ENCODE measurements around the gene NELL1.

GRCh38 chr11:20917306-20917705, 247.9 kb downstream of the NELL1 start:
- TF ChIP-seq IRF3 (IDR thresholded peaks at IDR 0.05; ENCODE audit: low read depth, low read length) (no peak), CTCF (IDR thresholded peaks at IDR 0.05) (no peak), EZH2phosphoT487 (IDR thresholded peaks at IDR 0.05; ENCODE audit: borderline replicate concordance, low read depth) (no peak), SIN3A (IDR thresholded peaks at IDR 0.05; ENCODE audit: borderline replicate concordance, low read depth, low read length) (no peak), NFIC (IDR thresholded peaks at IDR 0.05; ENCODE audit: borderline replicate concordance) (no peak)
